T-helper 2 cell (primary cell): ENCODE measurements around the gene FGF4.
"Not testable (repeated sequence)": the region's sequence is repeated elsewhere in the genome, so short reads cannot be mapped to it uniquely, and the experiment has no call there.

Experiments used
- DNase-seq, 5 experiments: peaks; one replicate each; pipeline versions ENCODE4 v3.0.0 to v3.0.0-alpha.2; 2012 to 2022

FGF4 gene

GRCh38 chr11:69771466-69771865 lies 3.7 kb downstream of the FGF4 start:
- DNase-seq, result no peak

GRCh38 chr11:69770540-69770939 lies 4.6 kb downstream of the FGF4 start:
- DNase-seq, result no peak

GRCh38 chr11:69765498-69765995 lies 9.6 kb downstream of the FGF4 start:
- no peak for DNase-seq

- not testable (repeated sequence) for DNase-seq
Observed at GRCh38 chr11:69764918-69765317, 10.2 kb downstream of the FGF4 start.

- DNase-seq, result no peak
Observed at GRCh38 chr11:69760319-69760718, 14.8 kb downstream of the FGF4 start.

GRCh38 chr11:69752890-69753289 lies 22.3 kb downstream of the FGF4 start:
- no peak for DNase-seq

GRCh38 chr11:69750875-69751597 lies 24.1 kb downstream of the FGF4 start:
- DNase-seq, result no peak

- no peak for DNase-seq
Observed at GRCh38 chr11:69750108-69750850, 24.9 kb downstream of the FGF4 start.

GRCh38 chr11:69748637-69749036 lies 26.5 kb downstream of the FGF4 start:
- no peak for DNase-seq

- no peak for DNase-seq
Observed at GRCh38 chr11:69746752-69747742, 28.1 kb downstream of the FGF4 start.

- DNase-seq, result no peak
Observed at GRCh38 chr11:69746140-69746539, 29.0 kb downstream of the FGF4 start.

GRCh38 chr11:69745201-69745600 lies 29.9 kb downstream of the FGF4 start:
- no peak for DNase-seq

- no peak for DNase-seq
Observed at GRCh38 chr11:69744435-69744834, 30.7 kb downstream of the FGF4 start.

GRCh38 chr11:69734841-69735240 lies 40.3 kb downstream of the FGF4 start:
- DNase-seq, result no peak

- no peak for DNase-seq
Observed at GRCh38 chr11:69734367-69734766, 40.8 kb downstream of the FGF4 start.

GRCh38 chr11:69732910-69733309 lies 42.2 kb downstream of the FGF4 start:
- no peak for DNase-seq

- DNase-seq, result no peak
Observed at GRCh38 chr11:69731110-69731509, 44.0 kb downstream of the FGF4 start.

- no peak for DNase-seq
Observed at GRCh38 chr11:69730500-69730899, 44.6 kb downstream of the FGF4 start.

- no peak for DNase-seq
Observed at GRCh38 chr11:69729252-69729651, 45.9 kb downstream of the FGF4 start.

- no peak for DNase-seq
Observed at GRCh38 chr11:69727266-69727665, 47.9 kb downstream of the FGF4 start.

- no peak for DNase-seq
Observed at GRCh38 chr11:69726481-69726880, 48.7 kb downstream of the FGF4 start.

- no peak for DNase-seq
Observed at GRCh38 chr11:69726019-69726418, 49.1 kb downstream of the FGF4 start.

GRCh38 chr11:69721745-69722144 lies 53.4 kb downstream of the FGF4 start:
- DNase-seq, result no peak
